ENCODE data around the gene THRB.

THRB gene

GRCh38 chr3:24180616-24181015, 314.0 kb downstream of the THRB start:
- DNase-seq (ENCODE audit: low read depth) = no peak

GRCh38 chr3:24177201-24177600, 317.4 kb downstream of the THRB start:
- no peak for DNase-seq (ENCODE audit: low read depth)

- no peak for DNase-seq (ENCODE audit: low read depth)
Observed at GRCh38 chr3:24174614-24175013, 320.0 kb downstream of the THRB start.

- DNase-seq (ENCODE audit: low read depth) = no peak
Observed at GRCh38 chr3:24168977-24169376, 325.7 kb downstream of the THRB start.

- DNase-seq (ENCODE audit: low read depth) = no peak
Observed at GRCh38 chr3:24167429-24167828, 327.2 kb downstream of the THRB start.

GRCh38 chr3:24166515-24166914, 328.1 kb downstream of the THRB start:
- DNase-seq (ENCODE audit: low read depth) = no peak

GRCh38 chr3:24165603-24165982, 329.1 kb downstream of the THRB start:
- no peak for DNase-seq (ENCODE audit: low read depth)

- no peak for DNase-seq (ENCODE audit: low read depth)
Observed at GRCh38 chr3:24164967-24165602, 329.6 kb downstream of the THRB start.

- no peak for DNase-seq (ENCODE audit: low read depth)
Observed at GRCh38 chr3:24162929-24163328, 331.7 kb downstream of the THRB start.

- DNase-seq (ENCODE audit: low read depth) = no peak
Observed at GRCh38 chr3:24161841-24162240, 332.8 kb downstream of the THRB start.

- no peak for DNase-seq (ENCODE audit: low read depth)
Observed at GRCh38 chr3:24160424-24161095, 334.1 kb downstream of the THRB start.

GRCh38 chr3:24158761-24159454, 335.7 kb downstream of the THRB start:
- no peak for DNase-seq (ENCODE audit: low read depth)

- DNase-seq (ENCODE audit: low read depth) = no peak
Observed at GRCh38 chr3:24157106-24157505, 337.5 kb downstream of the THRB start.

GRCh38 chr3:24156466-24156865, 338.2 kb downstream of the THRB start:
- no peak for DNase-seq (ENCODE audit: low read depth)

GRCh38 chr3:24155276-24155675, 339.4 kb downstream of the THRB start:
- DNase-seq (ENCODE audit: low read depth) = no peak

- DNase-seq (ENCODE audit: low read depth) = no peak
Observed at GRCh38 chr3:24154781-24155180, 339.9 kb downstream of the THRB start.

GRCh38 chr3:24154013-24154695, 340.5 kb downstream of the THRB start:
- DNase-seq (ENCODE audit: low read depth) = no peak

GRCh38 chr3:24151594-24151993, 343.1 kb downstream of the THRB start:
- no peak for DNase-seq (ENCODE audit: low read depth)

GRCh38 chr3:24149032-24149431, 345.6 kb downstream of the THRB start:
- DNase-seq (ENCODE audit: low read depth) = no peak

- DNase-seq (ENCODE audit: low read depth) = no peak
Observed at GRCh38 chr3:24145981-24146822, 348.4 kb downstream of the THRB start.

- no peak for DNase-seq (ENCODE audit: low read depth)
Observed at GRCh38 chr3:24145481-24145880, 349.2 kb downstream of the THRB start.

- DNase-seq (ENCODE audit: low read depth) = no peak
Observed at GRCh38 chr3:24142127-24142526, 352.5 kb downstream of the THRB start.

Data from activated T-cell treated with anti-CD3 and anti-CD28 coated beads for 1 hour (primary cell).